ENCODE measurements around the gene DSP. TPM values are rescaled to one million over a fixed set of nuclear protein-coding genes. Genes with fewer than 3 reads are reported as not detected.

Gene DSP
- polyA plus RNA-seq, 3 donors: 85.6 to 99.5 (median 90.2) TPM

DNA sequence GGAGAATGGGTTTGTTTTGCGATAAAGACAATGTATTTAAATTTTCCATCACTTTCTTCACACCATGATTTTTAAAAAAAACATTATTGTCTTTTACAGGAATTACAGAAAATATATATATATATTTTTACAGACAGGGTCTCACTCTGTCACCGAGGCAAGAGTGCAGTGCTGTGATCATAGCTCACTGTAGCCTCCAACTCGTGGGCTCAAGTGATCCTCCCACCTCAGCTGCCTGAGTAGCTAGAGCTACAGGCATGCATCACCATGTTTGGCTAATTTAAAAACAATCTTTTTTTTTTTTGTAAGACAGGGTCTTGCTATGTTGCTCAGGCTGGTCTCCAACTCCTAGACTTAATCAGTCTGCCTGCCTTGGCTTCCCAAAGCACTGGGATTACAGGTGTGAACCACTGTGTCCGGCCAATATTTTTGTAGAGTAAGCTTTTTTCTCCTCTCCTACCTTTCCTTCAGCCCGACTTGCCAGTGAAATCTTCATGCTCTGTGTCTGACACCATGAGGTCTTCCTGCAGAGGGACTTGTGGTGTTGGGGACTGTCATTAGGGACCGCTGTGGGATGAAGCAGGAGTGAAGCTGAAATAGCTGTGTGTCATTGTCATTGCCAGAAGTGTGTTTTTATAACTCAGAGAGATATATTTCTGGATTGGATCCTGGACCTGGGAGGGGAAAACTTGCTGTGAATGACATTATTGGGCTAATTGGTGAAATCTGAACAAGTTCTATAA lies 13.2 kb downstream of the DSP start:
- DNase-seq (ENCODE audit: extremely low read depth in 1 of 11, low read depth in 9 of 11, low spot score in 4 of 11): no peak

DNA sequence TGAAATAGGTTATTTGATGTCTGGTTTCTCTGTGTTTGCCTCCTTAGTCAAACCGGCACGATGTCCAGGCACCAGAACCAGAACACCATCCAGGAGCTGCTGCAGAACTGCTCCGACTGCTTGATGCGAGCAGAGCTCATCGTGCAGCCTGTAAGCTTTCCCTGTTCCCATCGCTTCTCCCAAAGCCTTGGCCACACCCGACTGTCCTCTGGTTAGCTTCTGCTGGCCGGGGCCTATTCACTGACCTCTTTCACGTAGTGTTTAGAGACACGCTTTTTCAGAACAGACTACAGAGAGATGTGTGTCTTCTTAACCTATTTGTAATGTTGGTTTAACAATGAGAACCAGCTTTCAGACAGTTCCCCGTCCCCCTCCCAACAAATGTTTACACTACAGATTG lies 14.2 kb downstream of the DSP start:
- no peak for DNase-seq (ENCODE audit: extremely low read depth in 1 of 11, low read depth in 9 of 11, low spot score in 4 of 11)

- no peak for DNase-seq (ENCODE audit: extremely low read depth in 1 of 11, low read depth in 9 of 11, low spot score in 4 of 11)
Observed at GRCh38 chr6:7556394-7557106, 15.1 kb downstream of the DSP start.

DNA sequence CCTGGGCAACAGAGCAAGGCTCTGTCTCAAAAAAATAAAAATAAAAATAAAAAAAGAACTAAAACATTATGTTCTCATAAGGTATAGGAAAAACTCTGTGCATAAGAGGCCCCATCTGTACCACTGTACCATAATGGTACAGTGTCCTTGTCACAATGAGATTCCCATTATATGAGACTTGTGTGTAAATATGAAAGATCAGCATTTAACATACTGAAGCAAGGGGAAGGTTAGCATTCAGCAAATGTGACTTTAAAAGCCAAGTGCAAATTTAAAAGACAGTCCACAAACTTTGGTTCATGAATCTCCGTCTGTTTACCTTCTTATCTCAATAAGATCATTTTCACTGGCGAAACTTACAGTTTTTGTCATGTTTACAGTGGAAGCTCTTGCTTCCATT lies 16.2 kb downstream of the DSP start:
- DNase-seq (ENCODE audit: extremely low read depth in 1 of 11, low read depth in 9 of 11, low spot score in 4 of 11): no peak

GRCh38 chr6:7558781-7559180 lies 17.3 kb downstream of the DSP start:
- no peak for DNase-seq (ENCODE audit: extremely low read depth in 1 of 11, low read depth in 9 of 11, low spot score in 4 of 11)

DNA sequence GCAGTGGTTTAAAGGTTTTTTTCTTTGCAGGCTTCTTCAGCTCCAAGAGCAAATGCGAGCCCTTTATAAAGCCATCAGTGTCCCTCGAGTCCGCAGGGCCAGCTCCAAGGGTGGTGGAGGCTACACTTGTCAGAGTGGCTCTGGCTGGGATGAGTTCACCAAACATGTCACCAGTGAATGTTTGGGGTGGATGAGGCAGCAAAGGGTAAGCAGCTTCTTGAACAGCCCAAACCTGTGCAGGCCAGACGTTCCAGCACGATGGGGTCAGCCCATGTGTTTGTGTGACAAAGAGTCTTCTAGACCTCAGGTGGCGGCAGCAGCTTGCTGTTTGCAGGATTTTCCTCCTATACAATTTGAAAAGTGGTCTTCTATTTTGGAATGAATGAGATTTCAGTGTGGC lies 17.7 kb downstream of the DSP start:
- no peak for DNase-seq (ENCODE audit: extremely low read depth in 1 of 11, low read depth in 9 of 11, low spot score in 4 of 11)

DNA sequence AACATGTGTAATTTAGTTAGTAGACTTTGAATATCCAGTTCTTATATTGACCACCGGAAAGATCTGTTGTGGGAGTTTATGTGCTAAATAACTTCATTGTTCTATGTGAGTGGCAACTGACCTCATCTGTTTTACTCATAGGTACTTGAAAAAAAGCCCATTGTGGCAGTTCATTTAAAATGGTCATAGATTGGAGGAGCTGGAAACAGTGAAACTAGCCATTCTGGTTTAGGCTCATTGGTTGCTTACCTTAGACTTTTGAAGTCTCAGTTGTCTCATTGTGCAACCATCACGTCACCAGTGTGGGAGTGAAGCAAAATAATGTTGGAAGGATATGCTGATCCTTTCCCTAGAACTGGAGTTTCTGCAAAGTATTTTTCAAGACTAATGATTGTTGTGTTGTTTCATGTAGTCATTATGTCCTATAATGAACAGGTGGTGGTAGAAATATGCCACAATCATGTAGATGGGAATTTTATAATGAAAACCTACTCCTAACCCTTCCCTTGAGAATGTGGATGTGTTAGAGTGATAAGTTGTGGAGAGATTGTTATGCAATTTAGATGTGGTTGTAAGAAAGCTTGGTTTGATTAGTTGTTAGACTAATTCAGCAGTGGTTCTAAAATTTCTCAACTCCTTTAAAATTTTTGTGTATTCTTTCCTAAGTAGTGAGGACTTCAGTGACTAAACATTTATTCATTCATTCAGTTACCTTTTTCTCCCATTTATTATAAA lies 18.3 kb downstream of the DSP start:
- DNase-seq (ENCODE audit: extremely low read depth in 1 of 11, low read depth in 9 of 11, low spot score in 4 of 11): no peak

GRCh38 chr6:7561153-7561964 lies 19.9 kb downstream of the DSP start:
- DNase-seq (ENCODE audit: extremely low read depth in 1 of 11, low read depth in 9 of 11, low spot score in 4 of 11): no peak

DNA sequence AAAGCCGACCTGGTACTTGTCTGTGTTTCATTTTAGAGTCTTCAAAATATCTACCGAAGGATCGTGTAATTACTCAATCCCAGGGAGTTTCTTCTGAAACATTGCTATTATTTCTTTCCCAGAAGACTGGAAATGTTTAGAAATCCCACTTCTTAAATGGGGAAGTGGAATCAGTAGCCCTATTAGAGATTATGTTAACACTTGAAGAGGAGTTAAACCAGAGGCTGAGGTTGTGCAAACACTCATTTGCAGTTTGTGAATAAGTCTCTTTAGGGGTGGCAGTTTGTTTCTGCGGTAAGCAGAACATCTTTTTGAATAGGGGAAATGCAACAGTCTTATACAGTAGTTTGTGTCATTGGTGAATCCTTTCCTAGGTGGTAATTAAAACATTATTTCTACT lies 21.3 kb downstream of the DSP start:
- no peak for DNase-seq (ENCODE audit: extremely low read depth in 1 of 11, low read depth in 9 of 11, low spot score in 4 of 11)

- no peak for DNase-seq (ENCODE audit: extremely low read depth in 1 of 11, low read depth in 9 of 11, low spot score in 4 of 11)
Observed at GRCh38 chr6:7566107-7566506, 24.6 kb downstream of the DSP start.

DNA sequence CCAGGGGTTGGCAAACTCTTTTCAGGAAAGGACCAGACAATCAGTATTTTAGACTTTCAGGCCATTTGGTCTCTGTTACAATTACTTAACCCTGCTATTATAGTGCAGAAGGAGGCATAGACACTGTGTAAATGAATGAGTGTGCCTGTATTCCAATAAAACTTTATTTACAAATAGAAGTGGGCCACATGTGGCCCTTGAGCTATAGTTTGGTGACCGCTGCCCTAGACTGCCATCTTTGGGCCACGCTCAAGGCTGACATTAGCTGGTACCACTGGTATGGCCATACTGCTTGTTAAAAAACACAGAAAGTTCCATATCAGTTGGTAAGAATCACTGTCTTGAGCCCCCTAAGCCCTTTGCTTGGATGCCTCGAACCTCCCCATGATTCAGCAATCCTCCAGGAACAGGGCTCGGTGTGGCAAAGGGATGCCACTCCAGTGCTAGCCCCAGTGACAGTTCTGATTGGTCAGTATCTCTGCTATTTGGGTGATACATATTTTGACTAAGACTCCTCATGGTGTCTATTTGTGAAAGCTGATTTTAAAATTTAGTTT lies 25.2 kb downstream of the DSP start:
- no peak for DNase-seq (ENCODE audit: extremely low read depth in 1 of 11, low read depth in 9 of 11, low spot score in 4 of 11)

GRCh38 chr6:7568021-7568420 lies 26.6 kb downstream of the DSP start:
- no peak for DNase-seq (ENCODE audit: extremely low read depth in 1 of 11, low read depth in 9 of 11, low spot score in 4 of 11)

- DNase-seq (ENCODE audit: extremely low read depth in 1 of 11, low read depth in 9 of 11, low spot score in 4 of 11): no peak
Observed at GRCh38 chr6:7569082-7569481, 27.6 kb downstream of the DSP start.

DNA sequence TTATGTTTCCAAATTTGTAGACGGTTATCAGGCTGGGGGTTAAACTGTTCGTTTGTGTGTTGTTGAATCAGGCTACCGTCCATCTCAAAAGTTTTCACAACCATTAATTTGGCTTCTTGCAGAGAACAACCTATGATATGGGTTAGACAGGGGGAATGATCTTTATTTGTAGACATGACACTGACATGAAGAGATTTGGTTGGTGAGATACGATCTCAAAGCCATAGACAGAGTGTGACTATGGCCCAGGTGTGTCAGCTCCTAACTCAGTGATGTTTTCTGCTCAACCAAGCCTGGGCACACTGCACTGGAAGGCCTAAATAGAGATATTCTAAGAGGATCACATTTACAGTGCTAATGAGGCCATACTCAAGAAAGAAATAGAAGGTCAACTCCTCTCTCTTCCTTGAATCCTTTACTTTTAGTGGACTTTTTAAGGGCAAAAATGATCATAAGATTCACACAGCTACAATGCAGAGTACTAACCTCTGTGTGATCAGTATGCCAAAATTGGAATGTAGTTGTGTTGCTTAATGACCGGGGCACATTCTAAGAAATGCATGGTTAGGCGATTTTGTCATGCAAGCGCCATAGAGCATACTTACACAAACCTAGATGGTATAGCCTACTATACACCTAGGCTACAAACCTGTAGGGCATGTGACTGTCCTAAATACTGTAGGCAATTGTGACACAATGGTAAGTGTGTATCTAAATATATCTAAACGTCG lies 30.9 kb downstream of the DSP start:
- no peak for DNase-seq (ENCODE audit: extremely low read depth in 1 of 11, low read depth in 9 of 11, low spot score in 4 of 11)

- DNase-seq (ENCODE audit: extremely low read depth in 1 of 11, low read depth in 9 of 11, low spot score in 4 of 11): no peak
Observed at GRCh38 chr6:7574500-7574899, 33.0 kb downstream of the DSP start.

DNA sequence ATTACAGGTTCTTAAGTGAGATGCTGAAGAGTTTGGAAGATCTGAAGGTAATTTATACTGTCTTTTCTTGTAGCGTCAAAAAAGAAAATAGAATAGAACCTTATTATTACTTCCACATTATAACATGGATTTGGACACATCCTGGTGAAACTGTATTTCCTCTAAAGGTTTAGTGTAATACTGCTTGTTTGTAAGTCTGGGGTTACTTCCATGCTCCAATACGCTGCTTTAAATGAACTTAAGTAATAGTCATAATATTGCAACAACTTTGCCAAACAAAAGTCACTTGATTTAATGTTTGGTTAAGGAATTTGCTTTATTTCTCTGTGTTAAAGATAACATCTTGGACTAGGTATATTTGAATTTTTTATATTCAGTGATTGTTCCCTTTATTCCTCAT lies 37.0 kb downstream of the DSP start:
- no peak for DNase-seq (ENCODE audit: extremely low read depth in 1 of 11, low read depth in 9 of 11, low spot score in 4 of 11)

DNA sequence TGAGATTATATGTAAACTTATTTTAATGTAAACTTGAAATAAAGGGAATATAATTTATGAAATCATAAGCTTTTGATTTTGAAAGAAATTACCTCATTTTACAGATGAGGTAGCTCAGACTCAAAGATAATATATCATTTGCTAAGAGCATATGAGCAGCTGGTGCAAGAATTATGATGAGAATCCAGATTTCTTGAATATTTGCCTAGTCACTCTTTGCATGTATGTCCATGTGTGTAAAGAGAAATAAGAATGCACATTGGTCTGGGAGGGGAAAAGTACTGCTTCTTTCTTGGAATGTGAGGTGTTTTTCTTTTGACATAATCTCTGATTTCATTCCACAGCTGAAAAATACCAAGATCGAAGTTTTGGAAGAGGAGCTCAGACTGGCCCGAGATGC lies 37.5 kb downstream of the DSP start:
- DNase-seq (ENCODE audit: extremely low read depth in 1 of 11, low read depth in 9 of 11, low spot score in 4 of 11): no peak

- no peak for DNase-seq (ENCODE audit: extremely low read depth in 1 of 11, low read depth in 9 of 11, low spot score in 4 of 11)
Observed at GRCh38 chr6:7579851-7580250, 38.4 kb downstream of the DSP start.

DNA sequence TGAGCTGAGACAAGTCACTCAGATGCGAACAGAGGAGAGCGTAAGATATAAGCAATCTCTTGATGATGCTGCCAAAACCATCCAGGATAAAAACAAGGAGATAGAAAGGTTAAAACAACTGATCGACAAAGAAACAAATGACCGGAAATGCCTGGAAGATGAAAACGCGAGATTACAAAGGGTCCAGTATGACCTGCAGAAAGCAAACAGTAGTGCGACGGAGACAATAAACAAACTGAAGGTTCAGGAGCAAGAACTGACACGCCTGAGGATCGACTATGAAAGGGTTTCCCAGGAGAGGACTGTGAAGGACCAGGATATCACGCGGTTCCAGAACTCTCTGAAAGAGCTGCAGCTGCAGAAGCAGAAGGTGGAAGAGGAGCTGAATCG lies 39.1 kb downstream of the DSP start:
- no peak for DNase-seq (ENCODE audit: extremely low read depth in 1 of 11, low read depth in 9 of 11, low spot score in 4 of 11)
